ENCODE results near the gene RAB26. TPM values are rescaled to one million over a fixed set of nuclear protein-coding genes. Genes with fewer than 3 reads are reported as not detected.

RAB26 gene
- total and polyA plus RNA-seq, 2 of the 13 experiments (the other 11 are each of a cell fraction or from before 2014, with no cell fraction given): 0.86 to 3.6 TPM

DNA sequence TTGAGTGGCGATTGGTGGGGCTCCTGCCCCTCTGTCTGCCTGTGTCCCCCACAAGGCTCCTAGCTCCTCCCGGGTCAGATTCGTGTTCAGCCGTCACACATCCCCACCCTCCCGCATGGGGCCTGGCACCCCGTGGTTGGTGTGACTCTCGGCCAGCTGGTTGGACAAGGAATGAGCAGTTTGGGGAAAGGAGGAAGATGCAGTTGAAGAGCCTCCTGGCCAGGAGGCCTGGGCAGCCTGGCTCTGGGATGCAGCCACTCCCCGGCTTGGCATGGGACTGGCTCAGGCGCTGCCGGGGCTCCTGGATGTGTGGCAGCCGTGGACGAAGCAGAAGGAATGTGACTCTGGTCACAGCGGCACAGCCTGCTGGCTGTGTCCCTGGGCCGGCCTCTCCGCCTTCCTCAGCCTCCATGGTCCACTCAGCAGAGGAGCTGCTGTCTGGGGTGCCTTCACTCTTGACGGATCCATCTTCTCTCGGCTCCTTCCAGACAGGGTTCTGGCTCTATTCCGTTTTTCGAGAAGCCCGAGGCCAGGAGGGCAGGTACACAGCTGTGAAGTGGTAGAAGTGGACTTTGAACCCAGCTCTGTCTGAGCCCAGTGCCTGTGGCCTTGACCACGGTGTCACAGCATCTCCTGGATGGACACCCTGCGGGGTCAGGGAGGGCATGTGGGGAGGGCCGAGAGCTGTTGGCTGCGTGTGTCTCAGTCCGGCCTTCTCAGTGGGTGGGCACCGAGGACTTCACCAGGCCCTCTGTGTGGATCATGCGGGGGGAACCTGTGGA lies 9.2 kb downstream of the RAB26 start (continued):
- TF ChIP-seq, protein P1, sequence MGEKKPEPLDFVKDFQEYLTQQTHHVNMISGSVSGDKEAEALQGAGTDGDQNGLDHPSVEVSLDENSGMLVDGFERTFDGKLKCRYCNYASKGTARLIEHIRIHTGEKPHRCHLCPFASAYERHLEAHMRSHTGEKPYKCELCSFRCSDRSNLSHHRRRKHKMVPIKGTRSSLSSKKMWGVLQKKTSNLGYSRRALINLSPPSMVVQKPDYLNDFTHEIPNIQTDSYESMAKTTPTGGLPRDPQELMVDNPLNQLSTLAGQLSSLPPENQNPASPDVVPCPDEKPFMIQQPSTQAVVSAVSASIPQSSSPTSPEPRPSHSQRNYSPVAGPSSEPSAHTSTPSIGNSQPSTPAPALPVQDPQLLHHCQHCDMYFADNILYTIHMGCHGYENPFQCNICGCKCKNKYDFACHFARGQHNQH (CRISPR knock-in tag; IDR thresholded peaks at IDR 0.05): no peak; the same call in 1 of the 2 replicates
- TF ChIP-seq CBX2 (IDR thresholded peaks at IDR 0.05; ENCODE audit: low read depth, low read length) (no peak), CBX2 (CRISPR knock-in tag; IDR thresholded peaks at IDR 0.05; ENCODE audit: low read depth) (no peak), ATAD3A (CRISPR knock-in tag; IDR thresholded peaks at IDR 0.05) (no peak), ZBTB42 (CRISPR knock-in tag; IDR thresholded peaks at IDR 0.05) (peak; percentile 61; the same call in 1 of the 2 replicates), ZNF260 (CRISPR knock-in tag; IDR thresholded peaks at IDR 0.05; ENCODE audit: borderline replicate concordance, low read depth) (no peak), ZNF598 (CRISPR knock-in tag; IDR thresholded peaks at IDR 0.05; ENCODE audit: borderline replicate concordance) (no peak), ZNF329 (CRISPR knock-in tag; IDR thresholded peaks at IDR 0.05; ENCODE audit: low read depth) (no peak), CBFB (CRISPR knock-in tag; IDR thresholded peaks at IDR 0.05) (0 out of 2 replicates have a peak, but pooled peaks have one; percentile 34), ZNF224 (CRISPR knock-in tag; IDR thresholded peaks at IDR 0.05) (no peak), CEBPB (IDR thresholded peaks at IDR 0.05; ENCODE audit: borderline replicate concordance, low read depth, low read length) (no peak), GATA4 (IDR thresholded peaks at IDR 0.05; ENCODE audit: borderline replicate concordance, low read depth) (no peak), TCF7 (IDR thresholded peaks at IDR 0.05; ENCODE audit: low read depth) (0 out of 2 replicates have a peak, but pooled peaks have one; percentile 6), ARID3A (IDR thresholded peaks at IDR 0.05; ENCODE audit: low read depth, low read length) (no peak), ZNF839 (CRISPR knock-in tag; IDR thresholded peaks at IDR 0.05; ENCODE audit: borderline replicate concordance) (no peak), ZNF350 (CRISPR knock-in tag; IDR thresholded peaks at IDR 0.05; ENCODE audit: borderline replicate concordance, low read depth) (peak; percentile 55; the same call in 1 of the 2 replicates), RFXAP (CRISPR knock-in tag; IDR thresholded peaks at IDR 0.05; ENCODE audit: borderline replicate concordance) (no peak), BATF2 (CRISPR knock-in tag; IDR thresholded peaks at IDR 0.05) (no peak), ZNF557 (CRISPR knock-in tag; IDR thresholded peaks at IDR 0.05) (no peak), MBNL3 (CRISPR knock-in tag; conservative IDR thresholded peaks at IDR 0.05) (no peak), ZBTB38 (CRISPR knock-in tag; IDR thresholded peaks at IDR 0.05) (no peak), ZNF589 (CRISPR knock-in tag; conservative IDR thresholded peaks at IDR 0.05) (no peak), MXD4 (CRISPR knock-in tag; IDR thresholded peaks at IDR 0.05) (peak; percentile 71; the same call in 1 of the 2 replicates), ZSCAN20 (CRISPR knock-in tag; IDR thresholded peaks at IDR 0.05; ENCODE audit: borderline replicate concordance) (no peak), ZNF496 (CRISPR knock-in tag; IDR thresholded peaks at IDR 0.05; ENCODE audit: insufficient replicate concordance) (no peak)
